Hematopoietic multipotent progenitor cell treated with erythropoietin and hydrocortisone succinate and interleukin-3 and kit ligand, for 4 days (in vitro differentiated cells): ENCODE data around the gene NME7.

ENCODE experiments used
- DNase-seq: peaks from one replicate; pipeline ENCODE4 v3.0.0-alpha.2; 2015

Gene NME7

GRCh38 chr1:169103480-169103893, 264.1 kb downstream of the NME7 start:
- no peak for DNase-seq

GRCh38 chr1:169103002-169103401, 264.6 kb downstream of the NME7 start:
- no peak for DNase-seq

DNA sequence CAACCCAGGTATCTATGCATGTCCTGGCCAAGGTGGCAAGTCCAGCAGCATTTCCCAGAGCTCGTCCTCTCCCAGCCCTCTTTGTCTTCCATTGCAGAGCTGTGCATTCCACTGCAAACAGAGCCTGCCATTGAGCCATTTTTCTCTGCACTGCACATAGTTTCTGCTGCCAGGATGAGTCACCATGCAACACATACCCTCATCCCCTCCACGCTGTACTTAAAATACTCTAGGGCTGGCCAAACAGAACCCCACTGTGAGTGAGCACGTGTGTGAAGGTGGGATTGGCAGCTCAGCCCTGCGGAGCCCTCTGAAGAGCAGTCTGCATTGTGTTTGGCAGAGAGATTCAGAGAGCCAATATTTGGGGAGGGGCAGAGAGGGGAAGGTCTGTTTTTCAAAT, 265.0 kb downstream of the NME7 start:
- no peak for DNase-seq

GRCh38 chr1:169100651-169101088, 266.9 kb downstream of the NME7 start:
- DNase-seq: no peak

DNA sequence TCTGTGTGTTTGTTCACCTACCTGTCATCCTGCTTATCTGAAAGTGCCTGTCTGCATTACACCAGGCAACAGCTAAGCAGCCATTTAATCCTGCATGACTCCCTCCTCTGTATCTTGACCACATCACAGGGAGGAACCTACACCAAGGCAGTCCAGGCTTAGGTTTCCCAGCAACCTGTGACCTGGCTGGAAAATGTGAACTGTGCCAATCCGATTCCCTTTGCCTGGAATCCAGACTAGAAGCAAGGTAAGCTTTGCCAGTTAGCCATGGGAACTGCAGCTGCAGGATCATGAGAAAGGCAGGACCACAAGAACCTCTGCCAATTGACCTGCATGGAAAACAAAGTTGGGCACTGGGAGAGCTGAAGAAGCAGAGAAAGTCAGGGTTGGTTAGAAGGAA, 267.4 kb downstream of the NME7 start:
- no peak for DNase-seq

- DNase-seq: no peak
These were observed 268.0 kb downstream of the NME7 start for GRCh38 chr1:169099561-169099960.

GRCh38 chr1:169098380-169098779, 269.2 kb downstream of the NME7 start:
- no peak for DNase-seq

DNA sequence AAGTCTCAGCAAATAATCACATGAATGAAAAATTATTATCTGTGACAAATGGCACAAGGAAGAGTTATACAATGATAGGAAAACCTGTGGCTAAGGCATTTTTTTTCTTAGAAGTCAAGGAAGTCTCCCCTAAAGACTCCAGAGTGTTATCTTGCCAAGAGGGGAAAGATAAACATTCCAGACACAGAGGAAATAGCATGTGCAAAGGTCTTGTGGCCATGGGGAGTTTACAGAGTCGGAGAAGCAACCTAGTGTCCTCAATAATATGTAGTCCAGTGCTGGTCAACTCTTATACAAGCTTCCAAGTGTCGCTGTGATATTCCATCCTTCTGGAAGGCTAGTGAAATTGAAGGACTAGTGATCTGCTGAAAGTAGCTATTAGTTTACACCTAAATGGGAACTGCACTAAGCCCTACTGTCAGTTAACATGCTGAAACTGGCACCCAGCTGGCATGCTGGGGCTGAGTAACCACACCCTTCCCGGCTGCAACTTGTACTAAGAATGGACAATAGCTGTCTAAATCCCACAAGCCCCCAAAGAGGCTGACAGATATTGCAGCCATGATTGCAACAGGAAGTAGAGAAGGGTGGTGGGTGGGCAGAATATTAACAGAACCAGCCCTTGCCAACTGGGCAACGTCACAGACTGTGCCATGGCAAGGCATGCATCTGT, 272.6 kb downstream of the NME7 start:
- no peak for DNase-seq

DNA sequence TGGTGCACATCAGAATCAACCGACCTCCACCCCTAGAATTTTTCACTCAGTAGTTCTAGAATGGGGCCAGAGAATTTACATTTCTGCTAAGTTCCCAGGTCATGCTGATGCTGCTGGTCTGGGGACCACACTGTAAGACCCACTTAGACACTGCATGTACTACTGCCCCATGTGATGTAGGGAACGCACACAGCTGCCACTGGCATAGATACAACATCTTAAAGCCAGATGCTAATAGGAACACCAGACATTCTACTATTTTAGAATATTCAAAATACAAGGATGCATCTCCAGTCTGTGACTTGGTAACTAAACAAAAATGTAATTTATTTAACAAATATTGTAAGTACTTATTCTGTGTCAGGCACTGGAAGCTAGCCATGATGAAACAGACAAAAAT, 275.2 kb downstream of the NME7 start:
- no peak for DNase-seq

GRCh38 chr1:169091480-169091941, 276.1 kb downstream of the NME7 start:
- no peak for DNase-seq

- DNase-seq: no peak
These were observed 276.7 kb downstream of the NME7 start for GRCh38 chr1:169090900-169091311.

GRCh38 chr1:169090308-169090899, 277.2 kb downstream of the NME7 start:
- DNase-seq: no peak

DNA sequence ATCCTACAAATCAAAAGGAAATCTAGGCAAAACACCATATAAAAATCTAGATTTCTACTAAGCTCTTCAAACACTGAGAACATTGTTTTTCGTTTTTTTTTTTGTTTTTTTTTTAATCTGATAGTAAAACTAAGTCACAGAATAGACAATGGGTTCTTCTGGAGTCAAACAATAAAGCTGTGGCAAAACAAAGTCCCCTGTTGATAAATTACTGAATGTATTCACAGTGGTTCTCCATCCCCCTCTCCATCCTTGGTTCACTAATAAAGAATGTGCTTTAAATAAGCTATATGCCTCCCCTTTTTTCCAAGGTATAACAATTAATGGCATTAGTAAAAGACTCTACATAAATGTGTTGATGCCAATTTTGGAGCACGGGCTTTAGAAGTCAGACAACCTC, 277.8 kb downstream of the NME7 start:
- no peak for DNase-seq

DNA sequence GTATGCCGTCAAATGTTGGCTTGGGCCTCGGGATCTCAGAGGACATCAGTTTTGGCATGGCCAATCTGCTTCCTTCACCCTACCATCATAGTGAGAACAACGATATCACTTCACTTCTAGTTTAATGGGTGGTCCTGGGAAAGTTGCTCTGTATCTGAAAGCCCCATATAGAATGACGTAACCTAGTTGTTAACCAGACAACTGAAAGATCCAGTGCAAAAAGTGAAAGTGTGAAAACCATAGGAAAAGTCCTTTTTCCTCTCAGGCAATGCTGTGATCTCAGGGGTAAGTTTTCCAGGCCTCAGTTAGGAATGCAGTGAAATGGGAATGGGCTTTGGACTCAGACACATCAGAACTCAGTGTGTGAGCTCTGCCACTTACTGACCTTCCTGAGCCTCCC, 279.7 kb downstream of the NME7 start:
- DNase-seq: no peak

GRCh38 chr1:169086603-169087455, 280.8 kb downstream of the NME7 start:
- peak; percentile 68 for DNase-seq

DNA sequence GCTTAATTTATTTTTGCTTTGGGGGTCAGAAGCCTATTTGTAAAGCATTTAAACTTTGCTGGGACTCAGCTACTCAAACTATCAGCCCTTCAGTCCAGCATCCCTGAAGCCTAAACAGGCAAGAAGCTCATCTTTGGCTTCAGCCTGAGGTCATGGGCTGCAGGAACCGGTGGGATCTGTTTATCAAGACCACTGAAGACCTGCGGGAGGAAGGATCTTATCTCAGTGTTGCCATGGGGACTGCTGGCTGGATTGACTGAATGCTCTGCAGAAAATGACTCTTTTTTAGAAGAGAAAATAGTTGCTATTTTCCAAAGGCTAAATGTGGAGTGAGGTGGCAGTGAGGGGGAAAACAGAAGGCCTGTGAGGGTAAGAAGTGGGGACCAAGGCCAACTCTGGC, 281.7 kb downstream of the NME7 start:
- DNase-seq: peak; percentile 33
